Measurements from ENCODE around the gene AVP. TPM values are rescaled to one million over a fixed set of nuclear protein-coding genes. Genes with fewer than 3 reads are reported as not detected.

AVP gene
- total RNA-seq, 1 experiment from 2014 or later = not detected

DNA sequence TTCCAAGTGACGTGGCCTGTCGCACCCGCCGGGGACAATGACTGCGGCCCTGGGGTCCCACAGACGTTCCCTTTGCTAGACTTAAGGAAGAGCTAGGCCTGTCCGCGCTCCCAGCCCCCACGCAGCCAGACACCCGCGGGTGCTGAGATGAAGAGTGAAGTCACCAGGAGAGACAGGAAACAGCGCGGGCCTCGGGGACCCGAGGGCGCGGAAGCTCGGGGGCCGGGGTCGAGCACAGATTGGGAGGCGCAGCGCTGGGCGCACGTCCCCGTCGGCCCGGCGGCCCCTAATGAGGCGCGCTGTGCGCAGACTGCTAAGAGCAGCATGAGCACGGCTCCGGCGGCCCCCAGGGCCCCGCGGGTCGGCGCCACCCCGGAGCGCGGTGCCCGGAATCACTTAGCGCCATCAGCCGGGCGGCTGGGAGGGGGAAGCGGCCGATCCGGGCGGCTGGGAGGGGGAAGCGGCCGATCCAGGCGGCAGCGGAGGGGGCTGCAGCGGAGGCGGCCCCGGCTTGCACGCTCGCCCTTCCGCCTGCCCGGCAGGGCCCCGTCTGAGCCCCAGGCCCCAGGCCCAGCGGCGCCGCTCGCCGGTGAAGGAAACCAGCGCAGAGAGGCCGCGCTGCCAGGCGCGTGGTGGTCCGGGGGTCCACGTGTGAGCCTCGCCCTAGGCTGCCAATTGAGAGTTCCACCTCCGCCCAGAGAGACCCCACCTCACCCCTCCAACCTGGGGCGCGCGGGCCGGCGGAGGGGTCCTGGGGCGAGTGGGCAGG, 8.3 kb upstream of the AVP start:
- POLR2A ChIA-PET = interaction anchor here (1.1 kb wide), 1 partner anchor 10 kb away, joined by 3 read pairs; no protein-coding TSS in a partner anchor
- no TSS peak for BruUV-seq (replicated peaks)
- TF ChIP-seq SIN3A (IDR thresholded peaks at IDR 0.05; ENCODE audit: borderline replicate concordance, insufficient read depth, low read depth, low read length) (no peak), TCF7L2 (IDR thresholded peaks at IDR 0.05; ENCODE audit: low read depth, low read length) (no peak), POLR2AphosphoS5 (IDR thresholded peaks at IDR 0.05; ENCODE audit: low read depth, low read length) (no peak)
- TF ChIP-seq, protein P1, sequence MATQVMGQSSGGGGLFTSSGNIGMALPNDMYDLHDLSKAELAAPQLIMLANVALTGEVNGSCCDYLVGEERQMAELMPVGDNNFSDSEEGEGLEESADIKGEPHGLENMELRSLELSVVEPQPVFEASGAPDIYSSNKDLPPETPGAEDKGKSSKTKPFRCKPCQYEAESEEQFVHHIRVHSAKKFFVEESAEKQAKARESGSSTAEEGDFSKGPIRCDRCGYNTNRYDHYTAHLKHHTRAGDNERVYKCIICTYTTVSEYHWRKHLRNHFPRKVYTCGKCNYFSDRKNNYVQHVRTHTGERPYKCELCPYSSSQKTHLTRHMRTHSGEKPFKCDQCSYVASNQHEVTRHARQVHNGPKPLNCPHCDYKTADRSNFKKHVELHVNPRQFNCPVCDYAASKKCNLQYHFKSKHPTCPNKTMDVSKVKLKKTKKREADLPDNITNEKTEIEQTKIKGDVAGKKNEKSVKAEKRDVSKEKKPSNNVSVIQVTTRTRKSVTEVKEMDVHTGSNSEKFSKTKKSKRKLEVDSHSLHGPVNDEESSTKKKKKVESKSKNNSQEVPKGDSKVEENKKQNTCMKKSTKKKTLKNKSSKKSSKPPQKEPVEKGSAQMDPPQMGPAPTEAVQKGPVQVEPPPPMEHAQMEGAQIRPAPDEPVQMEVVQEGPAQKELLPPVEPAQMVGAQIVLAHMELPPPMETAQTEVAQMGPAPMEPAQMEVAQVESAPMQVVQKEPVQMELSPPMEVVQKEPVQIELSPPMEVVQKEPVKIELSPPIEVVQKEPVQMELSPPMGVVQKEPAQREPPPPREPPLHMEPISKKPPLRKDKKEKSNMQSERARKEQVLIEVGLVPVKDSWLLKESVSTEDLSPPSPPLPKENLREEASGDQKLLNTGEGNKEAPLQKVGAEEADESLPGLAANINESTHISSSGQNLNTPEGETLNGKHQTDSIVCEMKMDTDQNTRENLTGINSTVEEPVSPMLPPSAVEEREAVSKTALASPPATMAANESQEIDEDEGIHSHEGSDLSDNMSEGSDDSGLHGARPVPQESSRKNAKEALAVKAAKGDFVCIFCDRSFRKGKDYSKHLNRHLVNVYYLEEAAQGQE (IDR thresholded peaks at IDR 0.05; ENCODE audit: insufficient read depth in 1 of 2, low read depth in 2 of 2, low read length in 1 of 2) = no peak
- TF ChIP-seq, protein P2, sequence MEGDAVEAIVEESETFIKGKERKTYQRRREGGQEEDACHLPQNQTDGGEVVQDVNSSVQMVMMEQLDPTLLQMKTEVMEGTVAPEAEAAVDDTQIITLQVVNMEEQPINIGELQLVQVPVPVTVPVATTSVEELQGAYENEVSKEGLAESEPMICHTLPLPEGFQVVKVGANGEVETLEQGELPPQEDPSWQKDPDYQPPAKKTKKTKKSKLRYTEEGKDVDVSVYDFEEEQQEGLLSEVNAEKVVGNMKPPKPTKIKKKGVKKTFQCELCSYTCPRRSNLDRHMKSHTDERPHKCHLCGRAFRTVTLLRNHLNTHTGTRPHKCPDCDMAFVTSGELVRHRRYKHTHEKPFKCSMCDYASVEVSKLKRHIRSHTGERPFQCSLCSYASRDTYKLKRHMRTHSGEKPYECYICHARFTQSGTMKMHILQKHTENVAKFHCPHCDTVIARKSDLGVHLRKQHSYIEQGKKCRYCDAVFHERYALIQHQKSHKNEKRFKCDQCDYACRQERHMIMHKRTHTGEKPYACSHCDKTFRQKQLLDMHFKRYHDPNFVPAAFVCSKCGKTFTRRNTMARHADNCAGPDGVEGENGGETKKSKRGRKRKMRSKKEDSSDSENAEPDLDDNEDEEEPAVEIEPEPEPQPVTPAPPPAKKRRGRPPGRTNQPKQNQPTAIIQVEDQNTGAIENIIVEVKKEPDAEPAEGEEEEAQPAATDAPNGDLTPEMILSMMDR (IDR thresholded peaks at IDR 0.05) = no peak
- Histone ChIP-seq H3K36me3 (ENCODE audit: control insufficient read depth, insufficient read depth, low read length) (no peaks in the 10 kb centered on the region), H3K27ac (ENCODE audit: low read length) (no peak overlapping the region), H3K4me1 (ENCODE audit: control insufficient read depth, insufficient read depth, low read length) (no peaks in the 10 kb centered on the region), H3K9me3 (ENCODE audit: control insufficient read depth, insufficient read depth, low read depth, low read length) (no peaks in the 10 kb centered on the region), H3K4me3 (ENCODE audit: low read depth in 2 of 2, low read length in 2 of 2) (no peak overlapping the region), H3K27me3 (ENCODE audit: control insufficient read depth, insufficient read depth, low read length) (no peaks in the 10 kb centered on the region)
- in situ Hi-C loops (cut with HindIII; ENCODE audit: low pct_unique_long_range_greater_than_20kb, low sequenced_read_pairs) (no loop called here), intact Hi-C loops (cut with micrococcal nuclease; ENCODE audit: unreplicated experiment) (no loop called here)
- DNase-seq (ENCODE audit: low read depth, low spot score) = no peak
- CTCF ChIA-PET = no interaction called here
- no peak for ATAC-seq

DNA sequence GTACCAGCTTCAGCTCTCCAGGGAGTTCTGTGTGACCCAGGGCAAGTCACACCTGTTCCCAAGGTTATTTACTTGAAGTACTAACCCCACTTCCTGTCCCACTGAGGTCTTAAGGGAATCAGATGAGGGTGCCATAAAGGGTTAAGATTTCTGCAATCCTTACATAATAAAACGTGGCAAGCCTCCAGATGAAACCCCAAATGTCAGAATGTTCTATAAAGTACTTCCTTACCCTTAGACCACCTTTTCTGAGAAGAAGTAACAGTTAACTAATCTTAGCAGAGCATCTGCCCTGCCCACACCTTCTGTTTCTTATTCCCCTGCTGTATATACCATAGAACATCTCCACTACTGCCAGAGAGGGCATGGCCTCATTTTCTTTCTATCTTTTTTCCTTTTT, 6.0 kb upstream of the AVP start:
- no peak for ATAC-seq
- TF ChIP-seq SIN3A (IDR thresholded peaks at IDR 0.05; ENCODE audit: borderline replicate concordance, insufficient read depth, low read depth, low read length) (no peak), POLR2AphosphoS5 (IDR thresholded peaks at IDR 0.05; ENCODE audit: low read depth, low read length) (no peak)
- TF ChIP-seq, protein P2 (IDR thresholded peaks at IDR 0.05) = no peak
- TF ChIP-seq, protein P1 (IDR thresholded peaks at IDR 0.05; ENCODE audit: insufficient read depth in 1 of 2, low read depth in 2 of 2, low read length in 1 of 2) = no peak

More for the DNA sequence above, 6.0 kb upstream of the AVP start:
- Histone ChIP-seq H3K4me1 (ENCODE audit: control insufficient read depth, insufficient read depth, low read length) (no peaks in the 10 kb centered on the region), H3K9me3 (ENCODE audit: control insufficient read depth, insufficient read depth, low read depth, low read length) (no peaks in the 10 kb centered on the region), H3K27me3 (ENCODE audit: control insufficient read depth, insufficient read depth, low read length) (no peaks in the 10 kb centered on the region), H3K27ac (ENCODE audit: low read length) (no peak overlapping the region), H3K4me3 (ENCODE audit: low read depth in 2 of 2, low read length in 2 of 2) (no peak overlapping the region), H3K36me3 (ENCODE audit: control insufficient read depth, insufficient read depth, low read length) (no peaks in the 10 kb centered on the region)
- BruUV-seq (replicated peaks) = no TSS peak
- CTCF ChIA-PET = no interaction called here
- POLR2A ChIA-PET = no interaction called here
- intact Hi-C loops (cut with micrococcal nuclease; ENCODE audit: unreplicated experiment) = no loop called here
- in situ Hi-C loops (cut with HindIII; ENCODE audit: low pct_unique_long_range_greater_than_20kb, low sequenced_read_pairs) = no loop called here
- DNase-seq (ENCODE audit: low read depth, low spot score) = no peak
